Hypothalamus (tissue), 51 donors: ENCODE data around the gene GMCL1.
"Not testable (repeated sequence)": the region's sequence is repeated elsewhere in the genome, so short reads cannot be mapped to it uniquely, and the experiment has no call there.

Experiments
- DNase-seq, 51 donors: peaks; one replicate each; lab custom pipeline; 2025; lab: John Stamatoyannopoulos, UW

Gene GMCL1

DNA sequence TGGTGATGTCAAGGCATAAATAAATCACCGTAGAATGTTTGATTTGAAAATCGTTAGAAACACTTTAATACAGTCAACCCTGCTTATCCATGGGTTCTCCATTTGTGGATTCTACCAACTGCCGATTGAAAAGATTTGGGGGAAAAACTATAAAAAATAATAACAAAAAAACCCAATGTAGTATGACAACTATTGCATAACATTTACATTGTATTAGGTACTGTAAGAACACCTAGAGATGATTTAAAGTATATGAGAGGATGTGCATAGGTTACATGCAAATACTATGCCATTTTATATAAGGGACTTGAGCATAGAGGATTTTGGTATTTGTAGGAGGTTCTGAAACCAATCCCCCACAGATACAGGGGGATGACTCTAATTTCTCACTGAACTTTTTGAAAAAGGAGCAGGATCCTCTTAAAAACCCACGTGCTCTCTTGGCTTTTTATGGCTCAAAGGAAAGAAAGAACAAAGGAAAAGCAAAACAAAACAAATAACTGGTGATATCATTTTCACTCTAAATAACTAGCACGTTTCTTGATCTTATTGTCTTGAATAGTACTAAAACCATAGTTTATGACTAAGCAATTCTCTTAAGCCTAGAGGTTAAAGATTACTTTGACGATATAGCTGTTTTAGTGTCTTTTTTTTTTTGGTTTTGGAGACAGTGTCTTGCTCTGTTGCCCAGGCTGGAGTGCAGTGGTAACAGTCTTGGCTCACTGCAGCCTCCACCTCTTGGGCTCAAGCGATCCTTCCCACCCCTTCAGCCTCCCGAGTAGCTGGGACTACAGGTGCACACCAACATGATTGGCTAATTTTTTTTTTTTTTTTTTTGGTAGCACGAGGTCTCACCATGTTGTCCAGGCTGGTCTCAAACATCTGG lies 17.0 kb downstream of the GMCL1 start:
- DNase-seq, result no peak

DNA sequence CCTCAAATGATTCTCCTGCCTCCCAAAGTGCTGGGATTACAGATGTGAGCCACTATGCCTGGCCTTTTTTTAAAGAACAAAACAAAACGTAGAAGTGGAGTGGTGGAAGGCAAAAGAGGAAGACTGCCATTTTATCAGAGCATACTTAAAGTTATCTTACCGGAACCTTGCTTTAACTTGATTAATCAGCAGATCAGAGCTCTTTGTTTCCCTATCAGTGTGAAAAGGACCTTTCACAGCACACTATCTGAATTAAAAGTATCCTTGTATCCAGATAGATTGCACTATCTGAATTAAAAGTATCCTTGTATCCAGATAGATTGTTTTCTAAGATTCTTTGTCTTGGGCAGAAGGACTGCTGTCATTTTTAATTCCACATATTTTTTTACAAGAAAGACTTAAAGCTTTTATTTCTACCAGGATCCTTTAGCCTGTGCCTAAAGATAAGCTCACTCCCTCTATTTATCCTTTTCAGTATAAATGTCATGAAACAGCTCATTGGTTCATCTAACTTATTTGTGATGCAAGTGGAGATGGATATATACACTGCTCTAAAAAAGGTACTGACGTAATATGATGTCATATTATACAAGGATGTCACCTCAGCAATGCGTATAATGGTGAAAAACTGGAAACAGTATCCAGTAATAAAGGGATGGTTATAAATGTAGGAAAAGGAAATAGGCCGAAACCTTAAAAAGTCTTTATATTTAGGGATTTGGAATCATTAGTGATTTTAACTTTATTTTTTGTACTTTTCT lies 17.8 kb downstream of the GMCL1 start:
- no peak for DNase-seq

DNA sequence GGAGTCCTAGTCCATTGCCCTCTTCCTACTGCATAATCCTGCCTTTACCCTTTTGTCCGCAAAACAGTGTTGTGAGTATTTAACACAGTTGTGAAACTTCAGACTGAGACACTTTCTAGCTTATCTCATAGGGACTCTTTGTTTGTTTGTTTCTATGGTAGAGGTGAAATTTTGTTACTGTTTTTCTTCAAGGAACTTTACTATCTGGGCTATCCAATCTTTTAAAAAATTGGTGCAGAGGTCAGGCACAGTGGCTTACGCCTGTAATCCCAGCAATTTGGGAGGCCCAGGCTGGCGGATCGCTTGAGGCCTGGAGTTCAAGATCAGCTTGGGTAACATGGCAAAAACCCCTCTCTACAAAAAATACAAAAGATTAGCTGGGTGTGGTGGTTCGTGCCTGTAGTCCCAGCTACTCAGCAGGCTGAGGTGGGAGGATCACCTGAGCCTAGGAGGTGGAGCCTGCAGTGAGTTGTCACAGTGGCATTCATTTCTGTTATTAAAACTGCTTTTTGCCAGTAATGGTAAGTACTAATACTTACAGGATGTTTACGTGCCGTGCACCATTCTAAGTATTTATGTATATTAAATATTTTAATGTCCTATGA lies 18.8 kb downstream of the GMCL1 start:
- no peak for DNase-seq

DNA sequence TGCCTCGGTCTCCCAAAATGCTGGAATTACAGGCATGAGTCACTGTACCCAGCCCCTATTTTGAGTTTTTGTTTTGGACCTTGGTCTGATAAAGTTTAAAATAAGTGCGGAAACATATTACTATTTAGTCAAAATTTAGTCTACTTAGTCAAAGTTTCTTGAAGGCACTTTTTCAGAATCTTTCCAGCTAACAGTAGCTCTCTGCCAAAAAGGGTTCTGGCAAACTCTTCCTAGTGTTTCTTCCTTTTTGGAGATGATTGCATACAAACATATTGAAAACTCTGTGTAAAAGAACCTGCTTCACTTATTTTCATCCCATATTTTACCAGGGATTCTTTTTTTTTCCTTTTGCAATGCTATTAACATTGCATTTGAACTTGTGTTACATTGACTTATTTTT lies 28.8 kb downstream of the GMCL1 start:
- DNase-seq, result no peak

DNA sequence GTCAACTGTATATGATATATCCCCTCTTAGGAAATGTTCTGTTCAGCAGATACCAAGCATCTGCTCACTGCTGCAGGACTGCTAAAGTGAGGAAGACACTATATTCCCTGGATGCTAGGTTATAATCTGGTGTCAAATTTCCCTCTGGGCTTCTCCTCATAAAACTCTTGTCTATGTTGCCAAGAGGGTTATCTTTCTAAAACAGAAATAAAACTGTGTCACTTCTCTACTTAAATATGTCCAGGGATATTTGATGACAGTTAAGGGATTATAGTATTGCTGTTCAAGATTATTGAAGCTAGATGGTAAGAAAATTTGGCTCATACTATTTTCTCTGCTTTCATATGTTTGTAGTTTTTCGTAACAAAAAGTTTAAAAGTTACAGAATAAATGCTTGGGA lies 33.8 kb downstream of the GMCL1 start:
- DNase-seq, result no peak

DNA sequence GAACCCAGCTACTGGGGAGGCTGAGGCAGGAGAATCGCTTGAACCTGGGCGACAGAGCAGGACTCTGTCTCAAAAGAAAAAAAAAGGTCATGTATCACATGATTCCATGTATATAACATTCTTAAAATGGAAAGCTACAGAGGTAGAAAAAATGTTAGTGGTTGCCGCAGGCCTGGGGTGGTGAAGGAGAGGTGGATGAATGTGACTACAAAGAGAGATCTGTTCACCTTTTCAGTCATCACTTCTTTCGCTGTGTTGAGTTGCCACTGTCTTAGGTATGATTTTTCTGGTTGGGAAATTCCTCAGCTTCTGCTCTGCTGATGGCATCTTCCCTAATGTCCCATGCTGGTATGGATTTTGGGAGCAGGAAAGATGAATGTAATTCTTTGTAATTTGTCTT lies 59.0 kb downstream of the GMCL1 start:
- DNase-seq, result no peak

DNA sequence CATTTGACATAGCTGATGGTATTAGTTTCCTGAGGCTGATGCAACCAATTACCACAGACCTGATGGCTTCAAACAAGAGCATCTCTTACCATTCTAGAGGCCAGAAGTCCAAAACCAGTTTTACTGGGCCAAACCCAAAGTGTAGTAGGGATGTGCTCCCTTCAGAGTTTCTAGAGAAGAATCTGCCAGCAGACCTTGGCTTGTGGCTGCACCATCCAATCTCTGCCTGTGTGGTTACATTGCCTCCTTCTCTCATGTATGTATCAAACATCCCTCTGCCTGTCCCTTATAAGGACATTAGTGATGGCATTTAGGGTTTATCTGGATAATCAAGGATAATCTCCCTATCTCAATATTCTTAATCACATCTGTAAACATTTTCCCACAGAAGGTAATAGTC lies 59.8 kb downstream of the GMCL1 start:
- no peak for DNase-seq

DNA sequence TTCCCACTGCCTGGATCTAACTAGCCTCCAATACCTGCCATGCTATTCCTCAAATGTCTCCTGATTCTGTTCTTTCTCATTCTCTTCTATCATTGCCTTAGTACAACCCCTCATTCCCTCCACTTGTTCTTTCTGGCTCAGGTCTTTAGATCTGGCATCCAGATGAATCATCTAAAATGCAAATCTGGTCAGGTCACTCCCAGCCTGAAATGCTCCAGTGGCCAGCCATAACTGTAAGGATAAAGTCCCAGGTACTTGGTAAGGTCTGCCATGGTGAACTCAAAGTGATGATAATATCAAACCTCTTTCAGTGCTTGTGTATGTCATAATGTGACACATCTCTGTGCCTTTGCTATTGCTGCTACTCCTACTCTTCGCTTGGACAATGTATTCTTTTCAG lies 61.4 kb downstream of the GMCL1 start:
- no peak for DNase-seq

DNA sequence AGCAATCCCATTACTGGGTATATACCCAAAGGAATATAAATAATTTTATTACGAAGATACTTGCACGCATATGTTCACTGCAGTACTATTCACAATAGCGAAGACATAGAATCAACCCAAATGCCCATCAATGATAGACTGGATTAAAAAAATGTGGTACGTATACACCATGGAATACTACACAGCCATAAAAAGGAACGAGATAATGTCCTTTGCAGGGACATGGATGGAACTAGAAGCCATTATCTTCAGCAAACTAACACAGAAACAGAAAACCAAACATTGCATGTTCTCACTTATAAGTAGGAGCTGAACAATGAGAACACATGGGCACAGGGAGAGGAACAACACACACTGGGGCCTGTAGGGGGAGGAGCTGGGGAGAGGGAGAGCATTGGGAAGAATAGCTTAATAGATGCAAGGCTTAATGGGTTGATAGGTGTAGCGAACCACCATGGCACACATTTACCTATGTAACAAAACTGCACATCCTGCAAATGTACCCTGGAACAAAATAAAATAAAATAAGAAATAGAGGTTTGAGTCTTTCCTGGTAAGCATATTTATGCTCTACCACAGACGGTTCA lies 63.5 kb downstream of the GMCL1 start:
- DNase-seq, result not testable (repeated sequence)

DNA sequence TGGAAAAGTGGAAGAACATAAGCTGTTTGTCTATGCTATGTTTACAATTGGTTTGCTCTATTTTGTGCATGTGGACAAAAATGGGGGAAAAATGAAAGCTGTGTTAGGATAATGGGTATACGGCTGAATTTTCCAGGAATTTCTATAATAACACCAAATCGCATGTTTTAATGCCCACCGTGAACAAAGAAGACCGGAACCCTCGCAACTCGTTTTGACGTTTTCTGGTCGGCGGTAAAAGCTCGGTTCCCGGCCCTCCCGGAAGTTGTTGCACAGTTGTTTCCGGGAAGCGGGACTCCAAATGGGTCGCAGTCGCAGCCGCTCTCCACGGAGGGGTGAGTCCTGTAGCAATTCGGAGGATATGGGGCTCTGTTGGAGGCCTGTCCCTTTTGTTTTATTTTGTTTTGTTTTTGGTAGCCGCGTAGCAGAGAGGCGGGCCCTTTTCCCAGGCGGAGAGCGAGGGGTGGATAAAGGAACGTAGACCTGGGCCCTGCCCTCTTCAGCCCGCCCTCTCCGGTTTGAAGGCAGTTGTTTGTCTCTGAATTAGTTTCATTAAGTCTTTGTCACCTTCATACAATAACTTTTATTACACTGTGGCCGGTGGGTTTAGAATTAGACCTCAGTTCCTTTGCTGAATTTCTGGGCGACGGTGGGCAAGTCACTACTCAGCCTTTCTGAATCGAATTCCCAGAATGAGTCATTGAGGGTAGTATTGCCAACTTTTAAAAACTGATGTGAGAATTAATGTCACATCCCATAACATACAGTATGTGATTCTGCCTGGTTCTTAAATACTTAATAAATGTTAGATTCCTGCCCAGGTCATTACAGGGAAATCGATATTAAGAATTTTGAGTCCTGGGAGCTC lies 64.5 kb downstream of the GMCL1 start, which contains the start of gene SNRNP27:
SNRNP27 (plus strand) TSS at position 273 of the 868 bp plus-strand sequence; CDS start at position 302, 29 bp downstream.
- DNase-seq, result peak; percentile 22 to 86 (median 65)

DNA sequence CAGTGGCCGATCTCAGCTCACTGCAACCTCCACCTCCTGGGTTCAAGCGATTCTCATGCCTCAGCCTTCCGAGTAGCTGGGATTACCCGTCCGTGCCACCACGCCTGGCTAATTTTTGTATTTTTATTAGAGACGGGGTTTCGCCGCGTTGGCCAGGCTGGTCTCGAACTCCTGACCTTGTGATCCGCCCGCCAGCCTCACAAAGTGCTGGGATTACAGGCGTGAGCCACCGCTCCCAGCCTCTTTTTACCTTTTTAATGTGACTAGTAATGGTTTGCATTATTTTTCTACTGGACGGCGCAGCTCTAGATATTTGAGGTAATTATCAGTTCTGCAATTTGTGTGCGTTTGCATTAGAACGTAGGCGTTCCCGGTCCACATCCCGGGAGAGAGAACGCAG lies 65.3 kb downstream of the GMCL1 start:
- not testable (repeated sequence) for DNase-seq

DNA sequence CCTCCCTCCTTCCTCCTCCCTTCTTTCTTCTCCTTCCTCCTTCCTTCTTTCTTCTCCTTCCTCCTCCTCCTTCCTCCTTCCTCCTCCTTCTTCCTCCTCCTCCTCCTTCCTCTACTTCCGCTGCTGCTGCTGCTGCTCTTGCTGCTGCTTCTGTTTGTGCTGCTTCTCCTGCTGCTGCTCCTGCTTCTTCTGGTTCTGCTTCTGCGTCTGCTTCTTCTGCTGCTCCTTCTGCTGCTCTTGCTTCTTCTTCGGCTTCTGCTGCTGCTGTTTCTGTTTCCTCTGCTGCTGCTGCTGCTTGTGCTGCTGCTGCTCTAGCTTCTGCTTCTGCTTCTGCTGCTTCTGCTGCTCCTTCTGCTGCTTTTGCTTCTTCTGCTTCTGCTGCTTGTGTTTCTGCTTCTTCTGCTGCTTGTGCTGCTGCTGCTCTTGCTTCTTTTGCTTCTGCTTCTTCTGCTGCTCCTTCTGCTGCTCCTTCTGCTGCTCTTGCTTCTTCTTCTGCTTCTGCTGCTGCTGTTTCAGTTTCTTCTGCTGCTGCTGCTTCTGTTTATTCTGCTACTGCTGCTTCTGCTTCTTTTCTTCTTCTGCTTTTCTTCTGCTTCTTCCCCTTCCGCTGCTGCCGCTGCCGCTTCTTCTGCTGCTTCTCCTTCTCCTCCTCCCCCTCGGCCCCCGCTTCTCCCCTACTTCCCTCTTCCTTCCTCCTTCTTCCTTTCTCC lies 72.9 kb downstream of the GMCL1 start:
- DNase-seq, result peak in 1 of 51 donors; percentile 22

DNA sequence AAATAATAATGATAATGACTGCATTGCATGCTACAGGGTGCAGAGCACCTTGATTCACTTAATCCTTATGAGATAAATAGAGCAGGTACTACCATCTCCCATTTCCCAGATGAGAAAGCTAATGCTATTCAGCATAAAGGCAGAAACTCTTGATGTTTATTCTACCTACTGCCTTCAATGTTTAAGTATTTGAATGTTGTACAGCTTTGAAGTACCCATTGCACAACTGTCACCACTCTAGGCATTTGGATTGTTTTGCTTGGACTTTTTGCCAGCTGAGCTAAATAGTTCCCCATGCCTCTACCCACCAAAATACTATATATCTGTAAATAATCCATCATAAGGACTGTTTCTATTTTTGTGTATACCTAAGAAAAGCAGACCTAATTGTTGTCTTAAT lies 77.8 kb downstream of the GMCL1 start:
- no peak for DNase-seq

DNA sequence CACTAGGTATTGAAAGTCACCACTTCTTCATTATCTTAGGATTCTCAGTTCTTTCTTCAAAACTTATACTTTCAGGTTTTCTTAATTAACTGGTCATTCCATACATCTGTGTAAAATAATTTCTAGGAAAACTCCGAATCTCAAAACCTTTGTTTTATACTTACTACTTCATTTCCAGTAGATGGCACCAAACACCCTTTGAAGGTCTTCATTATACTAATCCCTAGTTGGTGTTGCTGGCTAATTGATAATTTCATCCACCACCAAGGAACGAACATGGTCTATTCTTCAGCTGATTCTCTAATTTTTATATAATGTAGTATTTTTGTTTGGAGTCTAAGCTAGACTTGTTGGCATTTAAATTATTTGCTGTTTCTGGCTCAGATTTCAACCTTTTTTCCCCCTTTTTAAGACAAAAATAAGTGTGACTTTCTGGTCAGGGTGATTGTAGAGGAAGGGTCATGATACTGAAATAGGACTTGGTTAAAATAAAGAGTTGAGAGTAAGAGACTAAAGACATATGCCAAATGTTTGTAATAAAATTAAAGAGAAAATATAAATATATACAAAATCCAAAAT lies 82.6 kb downstream of the GMCL1 start:
- peak in 2 of 51 donors; percentile 28 to 69 for DNase-seq

DNA sequence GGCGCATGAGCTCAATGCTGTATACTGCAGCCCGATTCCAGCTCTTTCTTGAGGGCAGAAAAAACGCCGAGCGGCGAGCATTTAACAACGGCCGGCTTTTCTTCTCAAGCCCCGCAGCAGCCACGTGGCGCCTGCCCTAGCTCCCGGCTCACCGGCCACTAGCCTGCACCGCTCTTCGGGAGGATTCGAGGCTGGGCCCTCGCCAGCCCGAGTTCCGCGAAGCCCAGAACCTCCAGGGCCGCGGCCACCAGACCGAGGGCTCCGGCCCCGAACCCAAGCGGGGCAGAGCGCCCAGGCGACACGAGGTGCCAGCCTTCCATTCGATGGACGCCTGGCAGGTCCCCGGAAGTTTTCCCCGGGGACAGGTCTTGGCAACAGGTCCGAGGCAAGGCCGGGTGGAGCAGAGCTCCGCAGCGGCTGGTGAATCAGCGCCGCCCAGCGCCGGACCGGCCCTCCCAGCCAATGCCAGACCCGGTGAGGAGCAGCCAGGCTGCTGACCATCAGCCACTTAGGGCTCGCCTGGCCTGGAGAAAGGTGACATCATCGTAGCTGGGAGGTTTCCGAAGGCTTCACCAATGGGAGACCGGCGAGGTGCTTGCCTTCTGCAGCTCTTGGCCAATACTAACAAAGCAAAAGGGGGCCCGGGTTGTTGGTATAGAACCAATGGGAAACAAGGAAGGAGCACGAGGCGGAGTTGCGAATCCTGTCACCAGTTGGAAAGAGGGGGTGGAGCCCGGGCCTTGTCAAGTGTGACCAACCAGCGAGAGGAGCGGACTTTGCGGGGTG lies 84.9 kb downstream of the GMCL1 start:
- peak; percentile 75 to 100 (median 100) for DNase-seq

DNA sequence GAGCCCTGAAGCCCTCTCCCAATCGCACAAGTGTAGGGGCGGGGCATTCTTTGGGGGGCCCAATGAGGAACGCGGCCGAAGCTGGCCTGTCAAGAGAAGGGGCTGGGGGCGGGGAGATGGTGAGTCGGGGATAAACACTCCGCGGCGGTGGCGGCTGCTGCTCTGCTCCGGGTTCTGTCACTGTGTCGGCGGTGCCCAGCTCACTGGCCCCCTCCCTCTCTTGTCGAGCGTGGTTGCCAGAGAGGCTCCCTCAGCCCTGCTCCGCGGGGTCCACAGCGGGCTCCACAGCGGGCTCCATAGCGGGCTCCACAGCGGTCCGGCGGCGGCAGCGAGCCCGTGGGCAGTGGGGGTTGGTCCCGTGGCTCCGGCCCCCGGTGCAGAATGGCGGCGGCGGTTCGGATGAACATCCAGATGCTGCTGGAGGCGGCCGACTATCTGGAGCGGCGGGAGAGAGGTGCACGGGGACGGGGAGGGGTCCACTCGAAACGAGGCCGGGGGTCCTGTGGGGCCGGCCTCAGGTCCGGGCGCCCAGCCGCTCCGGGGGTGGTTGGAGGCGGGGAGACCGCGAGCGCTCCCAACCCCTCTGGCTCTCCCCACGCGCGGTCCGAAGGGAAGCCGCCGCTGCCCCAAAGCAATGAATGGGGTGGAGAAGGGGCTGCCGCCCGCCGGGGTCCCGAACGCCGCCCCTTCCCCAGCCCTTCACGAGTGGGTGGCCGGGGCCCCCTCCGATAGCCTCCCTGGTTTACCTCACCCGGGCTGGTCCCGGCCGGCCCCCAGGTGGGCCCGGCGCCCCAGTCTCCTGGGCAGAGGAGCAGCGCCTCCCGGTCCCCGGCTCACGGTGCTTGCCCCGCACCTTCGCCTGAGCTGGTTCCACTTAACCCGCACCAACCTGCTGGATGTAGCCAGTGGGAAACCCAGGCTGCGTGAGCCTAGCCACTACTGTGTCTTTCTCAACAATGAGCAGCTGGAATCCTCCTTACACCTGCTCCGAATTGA lies 85.8 kb downstream of the GMCL1 start, which contains the start of gene MXD1:
MXD1 (plus strand) TSS at position 160 of the 996 bp plus-strand sequence; CDS start at position 382, 222 bp downstream.
- peak in 12 of 51 donors; percentile 25 to 100 (median 46) for DNase-seq

DNA sequence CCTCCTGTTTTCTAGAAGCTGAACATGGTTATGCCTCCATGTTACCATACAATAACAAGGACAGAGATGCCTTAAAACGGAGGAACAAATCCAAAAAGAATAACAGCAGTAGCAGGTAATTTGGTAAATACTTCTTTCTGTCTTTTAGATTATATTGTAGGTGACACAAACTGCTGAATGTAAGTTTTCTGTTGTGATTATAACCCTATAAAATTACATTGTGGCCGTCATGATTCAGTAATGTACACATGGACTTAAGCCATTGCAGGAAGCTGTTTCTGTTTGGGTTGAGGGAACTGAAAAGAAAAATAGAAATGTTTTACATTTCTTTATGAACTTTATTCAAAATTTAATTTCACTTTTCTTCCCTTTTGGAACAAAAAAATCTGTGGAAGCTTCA lies 86.6 kb downstream of the GMCL1 start:
- no peak for DNase-seq
